ENCODE data around the gene PCDHGA7. TPM values are rescaled to one million over a fixed set of nuclear protein-coding genes. Genes with fewer than 3 reads are reported as not detected.
"Not testable (repeated sequence)": the region's sequence is repeated elsewhere in the genome, so short reads cannot be mapped to it uniquely, and the experiment has no call there.

The PCDHGA7 gene
- total RNA-seq, 2 experiments from 2014 or later = not detected

DNA sequence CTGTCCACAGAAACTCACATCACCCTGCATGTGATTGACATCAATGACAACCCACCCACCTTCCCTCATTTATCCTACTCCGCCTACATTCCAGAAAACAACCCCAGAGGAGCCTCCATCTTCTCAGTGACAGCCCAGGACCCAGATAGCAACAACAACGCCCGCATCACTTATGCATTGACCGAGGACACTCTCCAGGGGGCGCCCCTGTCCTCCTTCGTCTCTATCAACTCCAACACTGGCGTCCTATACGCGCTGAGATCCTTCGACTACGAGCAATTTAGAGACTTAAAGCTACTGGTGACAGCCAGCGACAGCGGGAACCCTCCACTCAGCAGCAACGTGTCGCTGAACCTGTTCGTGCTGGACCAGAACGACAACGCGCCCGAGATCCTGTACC is 37.2 kb upstream of the PCDHGA7 start:
- Mint-ChIP-seq H3K9me3 (peaks cover 19% of the 10 kb centered on the region), H3K4me3 (no peak overlapping the region), H3K27me3 (peaks cover 90% of the 10 kb centered on the region), H3K36me3 (ENCODE audit: low read depth) (peaks cover 44% of the 10 kb centered on the region), H3K27ac (no peak overlapping the region), H3K4me1 (ENCODE audit: low read depth) (no peaks in the 10 kb centered on the region)
- no peak overlapping the region for H3K4me3 ChIP-seq (ENCODE audit: low read length)
- TF ChIP-seq, protein P1, sequence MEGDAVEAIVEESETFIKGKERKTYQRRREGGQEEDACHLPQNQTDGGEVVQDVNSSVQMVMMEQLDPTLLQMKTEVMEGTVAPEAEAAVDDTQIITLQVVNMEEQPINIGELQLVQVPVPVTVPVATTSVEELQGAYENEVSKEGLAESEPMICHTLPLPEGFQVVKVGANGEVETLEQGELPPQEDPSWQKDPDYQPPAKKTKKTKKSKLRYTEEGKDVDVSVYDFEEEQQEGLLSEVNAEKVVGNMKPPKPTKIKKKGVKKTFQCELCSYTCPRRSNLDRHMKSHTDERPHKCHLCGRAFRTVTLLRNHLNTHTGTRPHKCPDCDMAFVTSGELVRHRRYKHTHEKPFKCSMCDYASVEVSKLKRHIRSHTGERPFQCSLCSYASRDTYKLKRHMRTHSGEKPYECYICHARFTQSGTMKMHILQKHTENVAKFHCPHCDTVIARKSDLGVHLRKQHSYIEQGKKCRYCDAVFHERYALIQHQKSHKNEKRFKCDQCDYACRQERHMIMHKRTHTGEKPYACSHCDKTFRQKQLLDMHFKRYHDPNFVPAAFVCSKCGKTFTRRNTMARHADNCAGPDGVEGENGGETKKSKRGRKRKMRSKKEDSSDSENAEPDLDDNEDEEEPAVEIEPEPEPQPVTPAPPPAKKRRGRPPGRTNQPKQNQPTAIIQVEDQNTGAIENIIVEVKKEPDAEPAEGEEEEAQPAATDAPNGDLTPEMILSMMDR (IDR thresholded peaks at IDR 0.05) = no peak
- intact Hi-C loops (cut with DNase I, micrococcal nuclease) = no loop called here
- ChIA-PET CTCF (no interaction called here), POLR2A (no interaction called here)
- H3K4me1 ChIP-seq (ENCODE audit: insufficient read depth, low read length) = peaks cover 2% of the 10 kb centered on the region
- H3K36me3 ChIP-seq (ENCODE audit: insufficient read depth, low read length) = no peaks in the 10 kb centered on the region
- ATAC-seq (ENCODE audit: poor library complexity) = no peak
- peaks cover 28 to 47% of the 10 kb centered on the region in 2 experiments for H3K9me3 ChIP-seq (ENCODE audit: control insufficient read depth in 1 of 2, insufficient read depth in 1 of 2, low read length in 2 of 2)
- H3K27me3 ChIP-seq (ENCODE audit: control insufficient read depth in 1 of 2, insufficient read depth in 2 of 2, low read length in 2 of 2) = peaks cover 55 to 65% of the 10 kb centered on the region in 2 experiments
- no peak for DNase-seq
- H3K27ac ChIP-seq (ENCODE audit: low read depth in 1 of 2, low read length in 2 of 2) = no peak overlapping the region

DNA sequence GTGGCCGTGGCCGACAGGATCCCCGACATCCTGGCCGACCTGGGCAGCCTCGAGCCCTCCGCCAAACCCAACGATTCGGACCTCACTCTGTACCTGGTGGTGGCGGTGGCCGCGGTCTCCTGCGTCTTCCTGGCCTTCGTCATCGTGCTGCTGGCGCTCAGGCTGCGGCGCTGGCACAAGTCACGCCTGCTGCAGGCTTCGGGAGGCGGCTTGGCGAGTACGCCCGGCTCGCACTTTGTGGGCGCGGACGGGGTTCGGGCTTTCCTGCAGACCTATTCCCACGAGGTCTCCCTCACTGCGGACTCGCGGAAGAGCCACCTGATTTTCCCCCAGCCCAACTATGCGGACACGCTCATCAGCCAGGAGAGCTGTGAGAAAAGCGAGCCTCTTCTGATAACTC is 36.5 kb upstream of the PCDHGA7 start:
- DNase-seq; H3K27ac Mint-ChIP-seq; H3K4me3 Mint-ChIP-seq; CTCF ChIA-PET; H3K4me3 ChIP-seq (ENCODE audit: low read length); POLR2A ChIA-PET; ATAC-seq (ENCODE audit: poor library complexity); H3K4me1 ChIP-seq (ENCODE audit: insufficient read depth, low read length); H3K4me1 Mint-ChIP-seq (ENCODE audit: low read depth); H3K36me3 ChIP-seq (ENCODE audit: insufficient read depth, low read length); intact Hi-C loops (cut with DNase I, micrococcal nuclease); H3K27ac ChIP-seq (ENCODE audit: low read depth in 1 of 2, low read length in 2 of 2): not testable (repeated sequence)
- Mint-ChIP-seq H3K9me3 (peaks cover 21% of the 10 kb centered on the region), H3K36me3 (ENCODE audit: low read depth) (peaks cover 43% of the 10 kb centered on the region), H3K27me3 (peaks cover 94% of the 10 kb centered on the region)
- H3K9me3 ChIP-seq (ENCODE audit: control insufficient read depth in 1 of 2, insufficient read depth in 1 of 2, low read length in 2 of 2) = peaks cover 33 to 45% of the 10 kb centered on the region in 2 experiments
- H3K27me3 ChIP-seq (ENCODE audit: control insufficient read depth in 1 of 2, insufficient read depth in 2 of 2, low read length in 2 of 2) = peaks cover 60 to 72% of the 10 kb centered on the region in 2 experiments

DNA sequence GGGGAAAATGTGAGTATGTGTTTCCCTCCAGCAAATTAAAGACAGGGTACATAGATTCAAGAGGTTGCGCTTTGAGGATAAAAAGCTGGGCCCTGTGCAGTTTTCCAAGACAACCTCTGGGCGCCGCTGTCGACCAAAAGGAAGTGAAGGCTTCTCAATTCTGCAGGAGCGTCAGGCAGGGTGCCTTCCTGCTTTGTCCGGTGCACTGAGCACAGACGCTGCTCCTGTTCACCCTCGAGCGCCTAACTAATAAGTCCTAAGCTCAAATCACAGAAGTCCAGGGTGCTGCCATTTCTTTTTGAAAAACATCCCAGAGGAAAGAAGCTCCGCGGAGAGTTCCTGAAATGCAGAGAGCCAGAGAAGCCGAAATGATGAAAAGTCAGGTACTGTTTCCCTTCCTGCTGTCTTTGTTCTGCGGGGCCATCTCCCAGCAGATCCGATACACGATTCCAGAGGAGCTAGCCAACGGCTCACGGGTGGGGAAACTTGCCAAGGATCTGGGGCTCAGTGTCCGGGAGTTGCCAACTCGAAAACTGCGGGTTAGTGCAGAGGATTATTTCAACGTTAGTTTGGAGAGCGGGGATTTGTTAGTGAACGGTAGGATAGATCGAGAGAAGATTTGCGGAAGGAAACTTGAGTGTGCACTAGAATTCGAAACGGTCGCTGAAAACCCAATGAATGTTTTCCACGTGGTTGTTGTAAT is 32.5 kb upstream of the PCDHGA7 start, which contains the start of gene PCDHGB1:
Gene PCDHGB1, plus strand, starts transcription at position 183 of the 703 bp plus-strand sequence. Its CDS starts 162 bp downstream, at position 345.
- peak within 1 kb of the TSS; percentile 2 for H3K4me3 ChIP-seq (ENCODE audit: low read length)
- Mint-ChIP-seq H3K4me3 (no peak within 1 kb of the TSS), H3K36me3 (ENCODE audit: low read depth) (peaks cover 25% of the 10 kb centered on the region), H3K9me3 (peaks cover 15% of the 10 kb centered on the region), H3K27me3 (peaks cover 92% of the 10 kb centered on the region), H3K4me1 (ENCODE audit: low read depth) (no peaks in the 10 kb centered on the region), H3K27ac (no peak within 1 kb of the TSS)
- no peak within 1 kb of the TSS for H3K27ac ChIP-seq (ENCODE audit: low read depth in 1 of 2, low read length in 2 of 2)
- TF ChIP-seq, protein P1 (IDR thresholded peaks at IDR 0.05) = no peak
- peak; percentile 54 for ATAC-seq (ENCODE audit: poor library complexity)
- no peaks in the 10 kb centered on the region for H3K36me3 ChIP-seq (ENCODE audit: insufficient read depth, low read length)
- intact Hi-C loops (cut with DNase I, micrococcal nuclease) = no loop called here
- peaks cover 22 to 52% of the 10 kb centered on the region in 2 experiments for H3K9me3 ChIP-seq (ENCODE audit: control insufficient read depth in 1 of 2, insufficient read depth in 1 of 2, low read length in 2 of 2)
- ChIA-PET CTCF (interaction anchor here (1.2 to 1.9 kb wide), 5 partner anchors 11 to 128 kb away, joined by 3 to 7 read pairs (median 3); partner anchors contain the start of genes PCDHGA1, PCDHGA2, PCDHGB3 and TAF7), POLR2A (no interaction called here)
- H3K27me3 ChIP-seq (ENCODE audit: control insufficient read depth in 1 of 2, insufficient read depth in 2 of 2, low read length in 2 of 2) = peaks cover 57 to 70% of the 10 kb centered on the region in 2 experiments
- H3K4me1 ChIP-seq (ENCODE audit: insufficient read depth, low read length) = peaks cover 5% of the 10 kb centered on the region
- peak in 6 of 14 experiments; percentile 11 to 57 (median 40) for DNase-seq
